HEK293 (cell line): Measurements from ENCODE around the gene CIROP.

ENCODE experiments used
- MEIS1 ChIP-seq: sonication (generic); formaldehyde crosslinking; IDR thresholded peaks from 2 replicates; pipeline ENCODE4 v1.8.1; 2022; ENCODE audit warnings: missing genetic modification reagents, mild to moderate bottlenecking, borderline replicate concordance
- MYNN ChIP-seq: fragments of 450-650 bp; formaldehyde crosslinking; IDR thresholded peaks from 2 replicates; pipeline ENCODE4 v1.5.1; 2016; ENCODE audit warnings: missing biosample characterization, missing genetic modification characterization, borderline replicate concordance
- RBAK ChIP-seq: fragments of 450-650 bp; formaldehyde crosslinking; IDR thresholded peaks from 2 replicates; pipeline ENCODE4 v1.5.1; 2016; ENCODE audit warnings: missing biosample characterization, missing genetic modification characterization
- TCF7L2 ChIP-seq: IDR thresholded peaks from 2 replicates; pipeline ENCODE4 v1.6.1; 2011; ENCODE audit warnings: low read depth, mild to moderate bottlenecking, inconsistent platforms, low read length, moderate library complexity, borderline replicate concordance
- TRIM28 ChIP-seq: IDR thresholded peaks from 2 replicates; pipeline ENCODE4 v1.6.1; 2011; ENCODE audit warnings: low read length, control low read depth, borderline replicate concordance
- ZFP41 ChIP-seq: fragments of 450-650 bp; formaldehyde crosslinking; IDR thresholded peaks from 2 replicates; pipeline ENCODE4 v1.5.1; 2016; ENCODE audit warnings: missing biosample characterization, missing genetic modification characterization, borderline replicate concordance
- ZNF114 ChIP-seq: fragments of 450-650 bp; formaldehyde crosslinking; IDR thresholded peaks from 2 replicates; pipeline ENCODE4 v1.5.0; 2017; ENCODE audit warnings: missing biosample characterization, missing genetic modification characterization
- ZNF157 ChIP-seq: fragments of 450-650 bp; formaldehyde crosslinking; IDR thresholded peaks from 2 replicates; pipeline ENCODE4 v1.5.1; 2016; ENCODE audit warnings: missing biosample characterization, missing genetic modification characterization
- ZNF174 ChIP-seq: fragments of 450-650 bp; formaldehyde crosslinking; IDR thresholded peaks from 2 replicates; pipeline ENCODE4 v1.5.0; 2017; ENCODE audit warnings: missing biosample characterization, mild to moderate bottlenecking, missing genetic modification characterization
- ZNF19 ChIP-seq: fragments of 450-650 bp; formaldehyde crosslinking; IDR thresholded peaks from 2 replicates; pipeline ENCODE4; 2016; ENCODE audit warnings: missing biosample characterization, missing genetic modification characterization, low read depth
- ZNF248 ChIP-seq: fragments of 450-650 bp; formaldehyde crosslinking; IDR thresholded peaks from 2 replicates; pipeline ENCODE4 v1.5.1; 2017; ENCODE audit warnings: missing biosample characterization, missing genetic modification characterization
- ZNF426 ChIP-seq: fragments of 450-650 bp; formaldehyde crosslinking; IDR thresholded peaks from 2 replicates; pipeline ENCODE4 v1.5.1; 2017; ENCODE audit warnings: missing biosample characterization, missing genetic modification characterization, mild to moderate bottlenecking, inconsistent platforms, moderate library complexity
- ZNF473 ChIP-seq: fragments of 450-650 bp; formaldehyde crosslinking; IDR thresholded peaks from 2 replicates; pipeline ENCODE4 v1.5.1; 2017; ENCODE audit warnings: missing biosample characterization, missing genetic modification characterization
- ZNF529 ChIP-seq: fragments of 450-650 bp; formaldehyde crosslinking; IDR thresholded peaks from 2 replicates; pipeline ENCODE4 v1.5.1; 2017; ENCODE audit warnings: missing genetic modification characterization, missing biosample characterization; ENCODE audit not compliant: insufficient replicate concordance
- ZNF571 ChIP-seq: fragments of 450-650 bp; formaldehyde crosslinking; IDR thresholded peaks from 2 replicates; pipeline ENCODE4 v1.5.0; 2017; ENCODE audit warnings: missing biosample characterization, missing genetic modification characterization
- ZNF658 ChIP-seq: fragments of 450-650 bp; formaldehyde crosslinking; IDR thresholded peaks from 2 replicates; pipeline ENCODE4; 2016; ENCODE audit warnings: missing biosample characterization, missing genetic modification characterization
- ZNF670 ChIP-seq: fragments of 450-650 bp; formaldehyde crosslinking; IDR thresholded peaks from 2 replicates; pipeline ENCODE4 v1.5.1; 2016; ENCODE audit warnings: missing biosample characterization, missing genetic modification characterization, low read depth
- ZNF701 ChIP-seq: fragments of 450-650 bp; formaldehyde crosslinking; IDR thresholded peaks from 2 replicates; pipeline ENCODE4 v1.5.1; 2016; ENCODE audit warnings: missing biosample characterization, missing genetic modification characterization
- ZNF785 ChIP-seq: fragments of 450-650 bp; formaldehyde crosslinking; IDR thresholded peaks from 2 replicates; pipeline ENCODE4 v1.5.1; 2016; ENCODE audit warnings: missing biosample characterization, missing genetic modification characterization
- ZNF843 ChIP-seq: fragments of 450-650 bp; formaldehyde crosslinking; IDR thresholded peaks from 2 replicates; pipeline ENCODE4 v1.5.1; 2016; ENCODE audit warnings: missing biosample characterization, missing genetic modification characterization
- TF ChIP-seq, protein P1 (sequence below): fragments of 450-650 bp; formaldehyde crosslinking; IDR thresholded peaks from 2 replicates; pipeline ENCODE4 v1.5.1; 2016; ENCODE audit warnings: missing biosample characterization, missing genetic modification characterization
- TF ChIP-seq, protein P2 (sequence below): fragments of 450-650 bp; formaldehyde crosslinking; IDR thresholded peaks from 2 replicates; pipeline ENCODE4 v1.5.1; 2016; ENCODE audit warnings: missing biosample characterization, missing genetic modification characterization
- TF ChIP-seq, protein P3 (sequence below): fragments of 450-650 bp; formaldehyde crosslinking; IDR thresholded peaks from 2 replicates; pipeline ENCODE4 v1.5.1; 2016; ENCODE audit warnings: missing biosample characterization, missing genetic modification characterization, low read depth
- TF ChIP-seq, protein P4 (sequence below): fragments of 450-650 bp; formaldehyde crosslinking; IDR thresholded peaks from 2 replicates; pipeline ENCODE4 v1.5.1; 2016; ENCODE audit warnings: missing biosample characterization, missing genetic modification characterization
- TF ChIP-seq, protein P5 (sequence below): fragments of 450-650 bp; formaldehyde crosslinking; IDR thresholded peaks from 2 replicates; pipeline ENCODE4 v1.5.1; 2016; ENCODE audit warnings: missing biosample characterization, missing genetic modification characterization
- TF ChIP-seq, protein P6 (sequence below): fragments of 450-650 bp; formaldehyde crosslinking; IDR thresholded peaks from 2 replicates; pipeline ENCODE4 v1.5.1; 2017; ENCODE audit warnings: missing biosample characterization, mild to moderate bottlenecking, missing genetic modification characterization, moderate library complexity
- TF ChIP-seq, protein P7 (sequence below): fragments of 450-650 bp; formaldehyde crosslinking; IDR thresholded peaks from 2 replicates; pipeline ENCODE4 v1.5.1; 2016; ENCODE audit warnings: missing biosample characterization, missing genetic modification characterization

Gene CIROP

DNA sequence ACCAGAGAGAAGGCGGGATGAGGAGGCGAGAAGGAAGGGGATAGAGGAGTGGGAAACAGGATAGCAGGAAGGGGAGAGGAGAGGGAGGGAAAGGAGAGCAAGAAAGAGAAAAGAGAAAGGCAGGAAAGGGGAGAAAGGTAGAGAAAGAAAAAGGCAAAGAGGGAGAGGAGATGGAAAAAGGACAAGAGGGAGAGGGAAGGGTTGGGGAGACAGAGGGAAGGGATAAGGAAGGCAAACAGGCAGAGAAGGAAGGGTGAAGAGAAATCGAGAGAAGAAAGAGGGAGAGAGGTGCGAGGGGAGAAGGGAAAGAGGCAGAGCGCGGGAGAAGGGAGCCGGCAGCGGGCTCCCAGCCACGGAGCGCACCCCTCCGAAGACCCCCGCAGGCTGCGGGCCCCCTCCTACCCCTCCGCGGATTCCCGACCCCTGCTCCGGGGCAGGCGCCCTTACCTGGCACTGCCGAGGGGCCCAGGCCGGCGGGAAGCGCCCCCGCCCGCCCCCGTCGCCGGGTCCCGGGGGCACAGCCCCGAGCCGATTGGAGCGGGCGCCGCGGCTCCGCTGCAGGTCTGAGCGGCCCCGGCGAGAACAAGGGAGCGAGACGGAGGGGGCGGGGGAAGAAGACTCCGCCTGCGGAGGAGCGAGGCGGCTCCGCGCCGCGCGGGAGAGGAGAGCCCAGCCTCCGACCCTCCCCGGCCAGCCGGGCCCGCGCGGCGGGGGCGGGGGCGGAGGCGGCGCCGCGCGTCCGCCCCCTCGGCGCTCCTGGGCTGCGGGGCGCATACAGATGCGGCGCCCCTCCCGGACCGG, 47.6 kb downstream of the CIROP start, which contains the start of gene CDH24 (continued):
- TF ChIP-seq, protein P1, sequence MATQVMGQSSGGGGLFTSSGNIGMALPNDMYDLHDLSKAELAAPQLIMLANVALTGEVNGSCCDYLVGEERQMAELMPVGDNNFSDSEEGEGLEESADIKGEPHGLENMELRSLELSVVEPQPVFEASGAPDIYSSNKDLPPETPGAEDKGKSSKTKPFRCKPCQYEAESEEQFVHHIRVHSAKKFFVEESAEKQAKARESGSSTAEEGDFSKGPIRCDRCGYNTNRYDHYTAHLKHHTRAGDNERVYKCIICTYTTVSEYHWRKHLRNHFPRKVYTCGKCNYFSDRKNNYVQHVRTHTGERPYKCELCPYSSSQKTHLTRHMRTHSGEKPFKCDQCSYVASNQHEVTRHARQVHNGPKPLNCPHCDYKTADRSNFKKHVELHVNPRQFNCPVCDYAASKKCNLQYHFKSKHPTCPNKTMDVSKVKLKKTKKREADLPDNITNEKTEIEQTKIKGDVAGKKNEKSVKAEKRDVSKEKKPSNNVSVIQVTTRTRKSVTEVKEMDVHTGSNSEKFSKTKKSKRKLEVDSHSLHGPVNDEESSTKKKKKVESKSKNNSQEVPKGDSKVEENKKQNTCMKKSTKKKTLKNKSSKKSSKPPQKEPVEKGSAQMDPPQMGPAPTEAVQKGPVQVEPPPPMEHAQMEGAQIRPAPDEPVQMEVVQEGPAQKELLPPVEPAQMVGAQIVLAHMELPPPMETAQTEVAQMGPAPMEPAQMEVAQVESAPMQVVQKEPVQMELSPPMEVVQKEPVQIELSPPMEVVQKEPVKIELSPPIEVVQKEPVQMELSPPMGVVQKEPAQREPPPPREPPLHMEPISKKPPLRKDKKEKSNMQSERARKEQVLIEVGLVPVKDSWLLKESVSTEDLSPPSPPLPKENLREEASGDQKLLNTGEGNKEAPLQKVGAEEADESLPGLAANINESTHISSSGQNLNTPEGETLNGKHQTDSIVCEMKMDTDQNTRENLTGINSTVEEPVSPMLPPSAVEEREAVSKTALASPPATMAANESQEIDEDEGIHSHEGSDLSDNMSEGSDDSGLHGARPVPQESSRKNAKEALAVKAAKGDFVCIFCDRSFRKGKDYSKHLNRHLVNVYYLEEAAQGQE (tag by site-specific recombination) = no peak
- no peak for TF ChIP-seq TRIM28
- TF ChIP-seq ZNF473 (tag by site-specific recombination) = no peak
- no peak for TF ChIP-seq RBAK (tag by site-specific recombination)
- TF ChIP-seq ZNF701 (tag by site-specific recombination) = no peak
- TF ChIP-seq ZNF658 = no peak
- no peak for TF ChIP-seq ZNF174
- TF ChIP-seq, protein P2, sequence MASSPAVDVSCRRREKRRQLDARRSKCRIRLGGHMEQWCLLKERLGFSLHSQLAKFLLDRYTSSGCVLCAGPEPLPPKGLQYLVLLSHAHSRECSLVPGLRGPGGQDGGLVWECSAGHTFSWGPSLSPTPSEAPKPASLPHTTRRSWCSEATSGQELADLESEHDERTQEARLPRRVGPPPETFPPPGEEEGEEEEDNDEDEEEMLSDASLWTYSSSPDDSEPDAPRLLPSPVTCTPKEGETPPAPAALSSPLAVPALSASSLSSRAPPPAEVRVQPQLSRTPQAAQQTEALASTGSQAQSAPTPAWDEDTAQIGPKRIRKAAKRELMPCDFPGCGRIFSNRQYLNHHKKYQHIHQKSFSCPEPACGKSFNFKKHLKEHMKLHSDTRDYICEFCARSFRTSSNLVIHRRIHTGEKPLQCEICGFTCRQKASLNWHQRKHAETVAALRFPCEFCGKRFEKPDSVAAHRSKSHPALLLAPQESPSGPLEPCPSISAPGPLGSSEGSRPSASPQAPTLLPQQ (tag by site-specific recombination) = peak; percentile 10; the same call in 1 of the 2 replicates
- TF ChIP-seq ZNF571 (tag by site-specific recombination) = no peak
- no peak for TF ChIP-seq ZNF114 (tag by site-specific recombination)
- TF ChIP-seq ZNF248 (tag by site-specific recombination) = no peak
- TF ChIP-seq ZNF19 (tag by site-specific recombination) = no peak
- TF ChIP-seq ZNF843 (tag by site-specific recombination) = no peak
- TF ChIP-seq ZNF529 (tag by site-specific recombination) = no peak
- no peak for TF ChIP-seq TCF7L2
- no peak for TF ChIP-seq ZNF426 (tag by site-specific recombination)
- TF ChIP-seq, protein P3, sequence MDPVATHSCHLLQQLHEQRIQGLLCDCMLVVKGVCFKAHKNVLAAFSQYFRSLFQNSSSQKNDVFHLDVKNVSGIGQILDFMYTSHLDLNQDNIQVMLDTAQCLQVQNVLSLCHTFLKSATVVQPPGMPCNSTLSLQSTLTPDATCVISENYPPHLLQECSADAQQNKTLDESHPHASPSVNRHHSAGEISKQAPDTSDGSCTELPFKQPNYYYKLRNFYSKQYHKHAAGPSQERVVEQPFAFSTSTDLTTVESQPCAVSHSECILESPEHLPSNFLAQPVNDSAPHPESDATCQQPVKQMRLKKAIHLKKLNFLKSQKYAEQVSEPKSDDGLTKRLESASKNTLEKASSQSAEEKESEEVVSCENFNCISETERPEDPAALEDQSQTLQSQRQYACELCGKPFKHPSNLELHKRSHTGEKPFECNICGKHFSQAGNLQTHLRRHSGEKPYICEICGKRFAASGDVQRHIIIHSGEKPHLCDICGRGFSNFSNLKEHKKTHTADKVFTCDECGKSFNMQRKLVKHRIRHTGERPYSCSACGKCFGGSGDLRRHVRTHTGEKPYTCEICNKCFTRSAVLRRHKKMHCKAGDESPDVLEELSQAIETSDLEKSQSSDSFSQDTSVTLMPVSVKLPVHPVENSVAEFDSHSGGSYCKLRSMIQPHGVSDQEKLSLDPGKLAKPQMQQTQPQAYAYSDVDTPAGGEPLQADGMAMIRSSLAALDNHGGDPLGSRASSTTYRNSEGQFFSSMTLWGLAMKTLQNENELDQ = no peak
- TF ChIP-seq, protein P4, sequence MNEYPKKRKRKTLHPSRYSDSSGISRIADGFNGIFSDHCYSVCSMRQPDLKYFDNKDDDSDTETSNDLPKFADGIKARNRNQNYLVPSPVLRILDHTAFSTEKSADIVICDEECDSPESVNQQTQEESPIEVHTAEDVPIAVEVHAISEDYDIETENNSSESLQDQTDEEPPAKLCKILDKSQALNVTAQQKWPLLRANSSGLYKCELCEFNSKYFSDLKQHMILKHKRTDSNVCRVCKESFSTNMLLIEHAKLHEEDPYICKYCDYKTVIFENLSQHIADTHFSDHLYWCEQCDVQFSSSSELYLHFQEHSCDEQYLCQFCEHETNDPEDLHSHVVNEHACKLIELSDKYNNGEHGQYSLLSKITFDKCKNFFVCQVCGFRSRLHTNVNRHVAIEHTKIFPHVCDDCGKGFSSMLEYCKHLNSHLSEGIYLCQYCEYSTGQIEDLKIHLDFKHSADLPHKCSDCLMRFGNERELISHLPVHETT (tag by site-specific recombination) = peak; percentile 79; the same call in 1 of the 2 replicates
- no peak for TF ChIP-seq ZFP41 (tag by site-specific recombination)
- TF ChIP-seq, protein P5, sequence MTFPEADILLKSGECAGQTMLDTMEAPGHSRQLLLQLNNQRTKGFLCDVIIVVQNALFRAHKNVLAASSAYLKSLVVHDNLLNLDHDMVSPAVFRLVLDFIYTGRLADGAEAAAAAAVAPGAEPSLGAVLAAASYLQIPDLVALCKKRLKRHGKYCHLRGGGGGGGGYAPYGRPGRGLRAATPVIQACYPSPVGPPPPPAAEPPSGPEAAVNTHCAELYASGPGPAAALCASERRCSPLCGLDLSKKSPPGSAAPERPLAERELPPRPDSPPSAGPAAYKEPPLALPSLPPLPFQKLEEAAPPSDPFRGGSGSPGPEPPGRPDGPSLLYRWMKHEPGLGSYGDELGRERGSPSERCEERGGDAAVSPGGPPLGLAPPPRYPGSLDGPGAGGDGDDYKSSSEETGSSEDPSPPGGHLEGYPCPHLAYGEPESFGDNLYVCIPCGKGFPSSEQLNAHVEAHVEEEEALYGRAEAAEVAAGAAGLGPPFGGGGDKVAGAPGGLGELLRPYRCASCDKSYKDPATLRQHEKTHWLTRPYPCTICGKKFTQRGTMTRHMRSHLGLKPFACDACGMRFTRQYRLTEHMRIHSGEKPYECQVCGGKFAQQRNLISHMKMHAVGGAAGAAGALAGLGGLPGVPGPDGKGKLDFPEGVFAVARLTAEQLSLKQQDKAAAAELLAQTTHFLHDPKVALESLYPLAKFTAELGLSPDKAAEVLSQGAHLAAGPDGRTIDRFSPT (tag by site-specific recombination) = no peak
- no peak for TF ChIP-seq MYNN
- TF ChIP-seq MEIS1 = no peak
- no peak for TF ChIP-seq ZNF157 (tag by site-specific recombination)
- TF ChIP-seq ZNF670 (tag by site-specific recombination) = 0 out of 2 replicates have a peak, but pooled peaks have one; percentile 25
- TF ChIP-seq ZNF785 (tag by site-specific recombination) = 0 out of 2 replicates have a peak, but pooled peaks have one; percentile 59
- TF ChIP-seq, protein P6, sequence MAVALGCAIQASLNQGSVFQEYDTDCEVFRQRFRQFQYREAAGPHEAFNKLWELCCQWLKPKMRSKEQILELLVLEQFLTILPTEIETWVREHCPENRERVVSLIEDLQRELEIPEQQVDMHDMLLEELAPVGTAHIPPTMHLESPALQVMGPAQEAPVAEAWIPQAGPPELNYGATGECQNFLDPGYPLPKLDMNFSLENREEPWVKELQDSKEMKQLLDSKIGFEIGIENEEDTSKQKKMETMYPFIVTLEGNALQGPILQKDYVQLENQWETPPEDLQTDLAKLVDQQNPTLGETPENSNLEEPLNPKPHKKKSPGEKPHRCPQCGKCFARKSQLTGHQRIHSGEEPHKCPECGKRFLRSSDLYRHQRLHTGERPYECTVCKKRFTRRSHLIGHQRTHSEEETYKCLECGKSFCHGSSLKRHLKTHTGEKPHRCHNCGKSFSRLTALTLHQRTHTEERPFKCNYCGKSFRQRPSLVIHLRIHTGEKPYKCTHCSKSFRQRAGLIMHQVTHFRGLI (tag by site-specific recombination) = no peak
- TF ChIP-seq, protein P7, sequence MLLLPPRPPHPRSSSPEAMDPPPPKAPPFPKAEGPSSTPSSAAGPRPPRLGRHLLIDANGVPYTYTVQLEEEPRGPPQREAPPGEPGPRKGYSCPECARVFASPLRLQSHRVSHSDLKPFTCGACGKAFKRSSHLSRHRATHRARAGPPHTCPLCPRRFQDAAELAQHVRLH (tag by site-specific recombination) = no peak
